ENCODE data around the gene PHACTR4. TPM values are rescaled to one million over a fixed set of nuclear protein-coding genes. Genes with fewer than 3 reads are reported as not detected.

PHACTR4 gene
- total RNA-seq, 6 donors from 2014 or later, result 28.8 to 38.7 (median 33.9) TPM

- ATAC-seq (ENCODE audit: low FRiP score in 2 of 2) (no peak), DNase-seq (no peak)
- Histone ChIP-seq H3K4me3 (no peak overlapping the region), H3K36me3 (peaks cover 0 to 4% (median 0%) of the 10 kb centered on the region in 4 donors), H3K4me1 (peaks cover 5 to 9% (median 7%) of the 10 kb centered on the region in 4 donors), H3K27me3 (no peaks in the 10 kb centered on the region), H3K27ac (no peak overlapping the region), H3K9me3 (no peaks in the 10 kb centered on the region)
- TF ChIP-seq CTCF (IDR thresholded peaks at IDR 0.05), result no peak
- TF ChIP-seq EP300 (IDR thresholded peaks at IDR 0.05), result no peak
- TF ChIP-seq POLR2A (IDR thresholded peaks at IDR 0.05), result no peak
- no peak for TF ChIP-seq POLR2AphosphoS5 (IDR thresholded peaks at IDR 0.05)
- 94 to 99% methylated on average over 5 of the region's 5 CpGs for WGBS, 2 donors
These were observed 81.5 kb downstream of the PHACTR4 start for GRCh38 chr1:28451011-28451410.

- Histone ChIP-seq H3K9me3 (no peaks in the 10 kb centered on the region), H3K27ac (peak overlapping the region in 2 of 4 donors; percentile 45 to 50), H3K36me3 (peaks cover 0 to 14% (median 5%) of the 10 kb centered on the region in 4 donors), H3K4me3 (no peak overlapping the region), H3K27me3 (no peaks in the 10 kb centered on the region), H3K4me1 (peaks cover 3 to 34% (median 23%) of the 10 kb centered on the region in 4 donors)
- 48 to 50% methylated on average over 5 of the region's 5 CpGs for WGBS, 2 donors
- TF ChIP-seq CTCF (IDR thresholded peaks at IDR 0.05) (no peak), POLR2AphosphoS5 (IDR thresholded peaks at IDR 0.05) (no peak), EP300 (IDR thresholded peaks at IDR 0.05) (no peak), POLR2A (IDR thresholded peaks at IDR 0.05) (no peak)
- DNase-seq (no peak), ATAC-seq (ENCODE audit: low FRiP score in 2 of 2) (no peak)
These were observed 86.5 kb downstream of the PHACTR4 start for GRCh38 chr1:28456078-28456477.

- H3K27me3 ChIP-seq, result no peaks in the 10 kb centered on the region
- H3K9me3 ChIP-seq, result no peaks in the 10 kb centered on the region
- no peak overlapping the region for H3K4me3 ChIP-seq
- 63 to 73% methylated on average over 1 of the region's 1 CpG for WGBS, 2 donors
- TF ChIP-seq POLR2AphosphoS5 (IDR thresholded peaks at IDR 0.05) (no peak), POLR2A (IDR thresholded peaks at IDR 0.05) (no peak), CTCF (IDR thresholded peaks at IDR 0.05) (no peak), EP300 (IDR thresholded peaks at IDR 0.05) (no peak)
- peaks cover 0 to 27% (median 9%) of the 10 kb centered on the region in 4 donors for H3K36me3 ChIP-seq
- H3K27ac ChIP-seq, result peak overlapping the region in 2 of 4 donors; percentile 50 to 58
- DNase-seq, result no peak
- ATAC-seq (ENCODE audit: low FRiP score in 2 of 2), result no peak
- H3K4me1 ChIP-seq, result peaks cover 3 to 34% (median 23%) of the 10 kb centered on the region in 4 donors
These were observed 88.1 kb downstream of the PHACTR4 start for GRCh38 chr1:28457678-28458077.

GRCh38 chr1:28458237-28459228 is 89.0 kb downstream of the PHACTR4 start:
- Histone ChIP-seq H3K4me1 (peaks cover 3 to 34% (median 23%) of the 10 kb centered on the region in 4 donors), H3K9me3 (no peaks in the 10 kb centered on the region), H3K4me3 (no peak overlapping the region), H3K27me3 (no peaks in the 10 kb centered on the region), H3K27ac (peak overlapping the region in 2 of 4 donors; percentile 58 to 59), H3K36me3 (peaks cover 0 to 31% (median 11%) of the 10 kb centered on the region in 4 donors)
- DNase-seq (no peak), ATAC-seq (ENCODE audit: low FRiP score in 2 of 2) (no peak)
- WGBS, 2 donors, result 63 to 69% methylated on average over 7 of the region's 7 CpGs
- no peak for TF ChIP-seq CTCF (IDR thresholded peaks at IDR 0.05)
- TF ChIP-seq POLR2A (IDR thresholded peaks at IDR 0.05), result no peak
- no peak for TF ChIP-seq EP300 (IDR thresholded peaks at IDR 0.05)
- TF ChIP-seq POLR2AphosphoS5 (IDR thresholded peaks at IDR 0.05), result no peak
